Body of pancreas (tissue), 4 donors: ENCODE data around the gene CST4. TPM values are rescaled to one million over a fixed set of nuclear protein-coding genes. Genes with fewer than 3 reads are reported as not detected.

Experiments
- ATAC-seq: fragments of 150-250 bp; one replicate; pipeline ENCODE4 v1.9.1; 2016
- DNase-seq, 4 donors: peaks; one replicate each; pipeline ENCODE4 v3.0.0-alpha.2; 2019
- H3K27ac ChIP-seq, 4 donors: fragments of 200-600 bp; sonication (generic); 1 replicate in 3 of 4; 2 replicates in 1 of 4; pipeline versions ENCODE4 v1.5.1 to v1.6.1; 2016 to 2019; ENCODE audit warnings: mild to moderate bottlenecking in 1 of 4, mixed read lengths in 1 of 4, moderate library complexity in 1 of 4
- H3K27me3 ChIP-seq, 2 donors: fragments of 200-600 bp; sonication (generic); one replicate each; pipeline ENCODE4 v1.6.0; 2016; ENCODE audit warnings: mild to moderate bottlenecking in 1 of 2
- H3K36me3 ChIP-seq, 2 donors: fragments of 200-600 bp; sonication (generic); replicated peaks in 1 of 2; 2 replicates each; pipeline ENCODE4 v1.5.1; 2016; ENCODE audit warnings: low read depth in 2 of 2; ENCODE audit not compliant: insufficient read depth in 1 of 2
- H3K4me1 ChIP-seq: fragments of 200-600 bp; sonication (generic); one replicate; pipeline ENCODE4 v1.6.0; 2016
- H3K4me3 ChIP-seq, 2 donors: fragments of 200-600 bp; sonication (generic); 1 replicate in 1 of 2; 2 replicates in 1 of 2; pipeline ENCODE4 v1.5.1; 2016 to 2019
- H3K9me3 ChIP-seq, 3 donors: fragments of 200-600 bp; sonication (generic); 1 replicate in 2 of 3; 2 replicates in 1 of 3; pipeline ENCODE4 v1.5.1; 2016
- POLR2A ChIP-seq, 3 donors: fragments of 450-650 bp; IDR thresholded peaks; one replicate each; pipeline ENCODE4 v1.6.1; 2016; ENCODE audit warnings: antibody characterized with exemption in 3 of 3, mild to moderate bottlenecking in 2 of 3
- WGBS, 2 donors: methylation state at CpG; one replicate each; pipeline ENCODE4 v1.1.5; 2017; 5-methylcytosine and 5-hydroxymethylcytosine counted together
- intact Hi-C: fragments of 100-400 bp; cut with DNase I; formaldehyde crosslinking; loops from one replicate; pipeline ENCODE4 v1.15.1; 2023
- total RNA-seq, 2 donors: library from RNA; depleted of rRNA; stranded (reverse); fragments of >200 nt; gene quantifications; one replicate each; pipeline ENCODE4 v1.1.0, GENCODE V29; 2016
- TF ChIP-seq, protein P1 (sequence below), 7 experiments: fragments of 450-650 bp in 4 of 7; fragments of 200-600 bp in 3 of 7; sonication (generic) in 3 of 7; IDR thresholded peaks; one replicate each; pipeline ENCODE4 v1.5.1; 2016 to 2019; ENCODE audit warnings: antibody characterized with exemption in 7 of 7

CST4 gene
- total RNA-seq, 2 donors from 2014 or later: not detected

- ATAC-seq: no peak
Observed at GRCh38 chr20:23643659-23644058, 45.2 kb downstream of the CST4 start.

GRCh38 chr20:23641936-23642751 lies 46.7 kb downstream of the CST4 start:
- Histone ChIP-seq H3K27me3 (no peaks in the 10 kb centered on the region), H3K4me3 (no peak overlapping the region), H3K4me1 (peaks cover 4% of the 10 kb centered on the region), H3K9me3 (no peaks in the 10 kb centered on the region), H3K27ac (peak overlapping the region in 1 of 4 donors; percentile 3), H3K36me3 (no peaks in the 10 kb centered on the region)
- DNase-seq: peak in 1 of 4 donors; percentile 55
- WGBS, 2 donors: 72 to 75% methylated on average over 12 of the region's 12 CpGs
- intact Hi-C loops: no loop called here
- TF ChIP-seq, protein P1, sequence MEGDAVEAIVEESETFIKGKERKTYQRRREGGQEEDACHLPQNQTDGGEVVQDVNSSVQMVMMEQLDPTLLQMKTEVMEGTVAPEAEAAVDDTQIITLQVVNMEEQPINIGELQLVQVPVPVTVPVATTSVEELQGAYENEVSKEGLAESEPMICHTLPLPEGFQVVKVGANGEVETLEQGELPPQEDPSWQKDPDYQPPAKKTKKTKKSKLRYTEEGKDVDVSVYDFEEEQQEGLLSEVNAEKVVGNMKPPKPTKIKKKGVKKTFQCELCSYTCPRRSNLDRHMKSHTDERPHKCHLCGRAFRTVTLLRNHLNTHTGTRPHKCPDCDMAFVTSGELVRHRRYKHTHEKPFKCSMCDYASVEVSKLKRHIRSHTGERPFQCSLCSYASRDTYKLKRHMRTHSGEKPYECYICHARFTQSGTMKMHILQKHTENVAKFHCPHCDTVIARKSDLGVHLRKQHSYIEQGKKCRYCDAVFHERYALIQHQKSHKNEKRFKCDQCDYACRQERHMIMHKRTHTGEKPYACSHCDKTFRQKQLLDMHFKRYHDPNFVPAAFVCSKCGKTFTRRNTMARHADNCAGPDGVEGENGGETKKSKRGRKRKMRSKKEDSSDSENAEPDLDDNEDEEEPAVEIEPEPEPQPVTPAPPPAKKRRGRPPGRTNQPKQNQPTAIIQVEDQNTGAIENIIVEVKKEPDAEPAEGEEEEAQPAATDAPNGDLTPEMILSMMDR (IDR thresholded peaks at IDR 0.05): no peak
- no peak for TF ChIP-seq POLR2A (IDR thresholded peaks at IDR 0.05)
- ATAC-seq: no peak

More at GRCh38 chr20:23643659-23644058, 45.2 kb downstream of the CST4 start:
- no peak overlapping the region for H3K27ac ChIP-seq
- no peaks in the 10 kb centered on the region for H3K36me3 ChIP-seq
- no peaks in the 10 kb centered on the region for H3K9me3 ChIP-seq
- 67 to 84% methylated on average over 6 of the region's 6 CpGs for WGBS, 2 donors
- H3K4me1 ChIP-seq: peaks cover 4% of the 10 kb centered on the region
- intact Hi-C loops: no loop called here
- TF ChIP-seq, protein P1 (IDR thresholded peaks at IDR 0.05): no peak
- no peak for TF ChIP-seq POLR2A (IDR thresholded peaks at IDR 0.05)
- H3K27me3 ChIP-seq: no peaks in the 10 kb centered on the region
- H3K4me3 ChIP-seq: no peak overlapping the region
- DNase-seq: no peak

DNA sequence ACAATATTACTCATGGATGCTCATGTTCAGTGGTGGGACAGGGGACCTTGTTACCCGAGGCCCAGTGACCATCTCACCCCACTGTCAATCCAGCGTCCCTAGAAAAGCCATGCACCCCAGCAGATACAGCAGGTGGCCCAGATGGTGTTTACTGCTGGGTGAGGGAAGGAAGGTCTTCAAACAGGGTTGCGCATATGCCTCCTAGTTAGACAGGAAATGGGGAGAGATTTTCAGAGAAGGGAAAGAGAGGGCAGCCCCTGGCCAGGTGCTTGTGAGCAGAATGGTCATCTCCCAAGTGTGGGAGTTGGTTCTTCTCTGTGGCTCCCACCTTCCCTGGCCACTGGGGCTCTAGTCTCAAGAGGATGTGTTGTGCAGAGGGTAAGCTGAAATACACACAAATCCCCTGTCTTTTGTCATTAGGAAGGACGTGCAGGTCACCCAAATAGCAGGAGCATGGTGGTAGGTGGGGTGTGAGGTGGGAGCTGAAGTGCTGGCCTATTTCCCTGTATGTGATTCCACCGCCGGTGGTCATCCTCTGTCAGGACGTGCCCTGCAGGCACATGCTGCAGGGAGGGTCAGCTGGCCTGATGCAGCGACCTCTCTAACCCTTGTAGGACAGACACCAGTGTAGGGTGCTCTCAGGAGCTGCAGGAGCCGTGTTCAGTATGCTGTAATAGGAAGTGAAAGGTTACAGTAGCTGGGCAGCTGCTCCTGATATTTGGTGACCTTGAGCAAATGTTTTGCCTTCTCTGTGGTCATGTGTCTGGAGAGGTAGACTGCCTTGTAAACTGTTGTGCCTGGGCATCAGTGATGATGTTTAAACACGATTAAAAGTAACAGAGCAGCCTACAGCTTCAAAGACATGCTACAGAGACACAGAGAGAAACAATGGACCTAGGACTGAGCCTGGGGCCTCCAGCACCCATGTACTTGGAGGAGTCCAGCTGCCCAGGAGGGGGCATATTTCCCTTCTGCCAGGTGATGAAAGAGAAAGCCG lies 47.9 kb downstream of the CST4 start:
- DNase-seq (no peak), ATAC-seq (no peak)
- whole genome bisulfite sequencing, 2 donors: 61 to 67% methylated on average over 9 to 11 of the region's 11 CpGs
- no peak overlapping the region for H3K4me3 ChIP-seq
- no peaks in the 10 kb centered on the region for H3K27me3 ChIP-seq
- TF ChIP-seq, protein P1 (IDR thresholded peaks at IDR 0.05): no peak
- no peak for TF ChIP-seq POLR2A (IDR thresholded peaks at IDR 0.05)
- no peaks in the 10 kb centered on the region for H3K36me3 ChIP-seq
- H3K4me1 ChIP-seq: peaks cover 16% of the 10 kb centered on the region
- no peak overlapping the region for H3K27ac ChIP-seq
- intact Hi-C loops: no loop called here
- H3K9me3 ChIP-seq: no peaks in the 10 kb centered on the region

GRCh38 chr20:23640018-23640601 lies 48.7 kb downstream of the CST4 start:
- Histone ChIP-seq H3K27ac (no peak overlapping the region), H3K4me3 (no peak overlapping the region), H3K36me3 (no peaks in the 10 kb centered on the region), H3K9me3 (no peaks in the 10 kb centered on the region), H3K27me3 (no peaks in the 10 kb centered on the region), H3K4me1 (peaks cover 25% of the 10 kb centered on the region)
- intact Hi-C loops: no loop called here
- TF ChIP-seq POLR2A (IDR thresholded peaks at IDR 0.05): no peak
- no peak for ATAC-seq
- 85 to 86% methylated on average over 7 to 8 of the region's 8 CpGs for WGBS, 2 donors
- no peak for DNase-seq
